22Rv1 (cell line): ENCODE results near the gene TBC1D32.

Source experiments
- CTCF ChIP-seq: fragments of 450-650 bp; IDR thresholded peaks from 2 replicates; pipeline ENCODE4 v1.5.1; 2017; ENCODE audit warnings: mild to moderate bottlenecking
- ZFX ChIP-seq: fragments of 450-650 bp; IDR thresholded peaks from 2 replicates; pipeline ENCODE4 v1.6.1; 2017; ENCODE audit warnings: antibody characterized with exemption, borderline replicate concordance

GRCh38 chr6:121335087-121336008 lies 1.1 kb upstream of the TBC1D32 start:
- TF ChIP-seq CTCF (no peak), ZFX (no peak)
